ENCODE measurements around the gene RRN3.
"Not testable (repeated sequence)": the region's sequence is repeated elsewhere in the genome, so short reads cannot be mapped to it uniquely, and the experiment has no call there.

Gene RRN3

DNA sequence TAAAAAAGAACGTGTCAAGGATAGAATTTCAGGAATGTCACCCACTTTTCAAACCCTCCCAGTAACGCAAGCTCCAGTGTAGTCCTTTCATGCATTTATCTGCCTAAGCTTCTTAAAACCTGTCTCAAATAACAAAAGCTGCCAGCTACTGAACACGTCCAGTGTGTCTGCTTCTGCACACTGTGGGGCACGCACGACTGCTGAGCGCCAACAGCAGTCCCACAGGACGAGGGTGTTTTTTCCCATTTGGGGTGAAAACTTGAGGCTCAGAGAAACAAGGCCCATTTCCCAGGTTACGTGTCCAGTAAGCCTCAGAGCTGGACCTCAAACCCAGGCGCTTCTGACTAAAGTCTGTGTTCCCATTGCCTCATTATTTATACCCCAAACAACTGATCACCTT is 55.4 kb downstream of the RRN3 start:
- H3K4me3 ChIP-seq (ENCODE audit: low read length), result no peak overlapping the region
- H3K36me3 ChIP-seq (ENCODE audit: insufficient read depth, low read depth, low read length), result peaks cover 79% of the 10 kb centered on the region
- no peaks in the 10 kb centered on the region for H3K4me1 ChIP-seq (ENCODE audit: insufficient read depth, low read length)
- H3K9me3 ChIP-seq (ENCODE audit: insufficient read depth, low read depth, low read length), result no peaks in the 10 kb centered on the region
- no peak overlapping the region for H3K27ac ChIP-seq (ENCODE audit: low read length)
- no peak overlapping the region for H3K9ac ChIP-seq (ENCODE audit: low read depth, low read length)
- no peaks in the 10 kb centered on the region for H3K27me3 ChIP-seq (ENCODE audit: insufficient read depth, low read length)

DNA sequence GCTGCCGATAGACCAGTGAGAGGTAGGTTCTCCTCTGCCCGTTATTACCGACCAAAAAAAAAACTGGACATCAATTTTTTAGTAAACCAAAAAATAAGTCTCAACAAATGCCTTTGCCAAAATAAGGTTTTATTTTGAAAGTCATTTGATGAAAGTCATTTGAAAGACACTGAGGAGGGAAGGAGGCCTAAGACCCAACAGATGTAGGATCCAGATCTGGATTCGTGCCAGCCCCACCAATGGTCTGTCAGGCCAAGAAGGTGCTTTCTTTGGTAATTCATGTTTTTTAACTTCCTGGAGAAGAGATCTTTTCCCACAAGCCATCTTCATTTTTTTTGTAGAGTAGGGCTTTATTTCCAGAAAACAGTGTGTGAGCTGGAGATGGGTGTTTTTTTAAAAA is 56.3 kb downstream of the RRN3 start:
- Histone ChIP-seq H3K9me3 (ENCODE audit: insufficient read depth, low read depth, low read length) (no peaks in the 10 kb centered on the region), H3K9ac (ENCODE audit: low read depth, low read length) (no peak overlapping the region), H3K27me3 (ENCODE audit: insufficient read depth, low read length) (no peaks in the 10 kb centered on the region), H3K4me1 (ENCODE audit: insufficient read depth, low read length) (no peaks in the 10 kb centered on the region), H3K4me3 (ENCODE audit: low read length) (no peak overlapping the region), H3K27ac (ENCODE audit: low read length) (no peak overlapping the region), H3K36me3 (ENCODE audit: insufficient read depth, low read depth, low read length) (peaks cover 88% of the 10 kb centered on the region)

DNA sequence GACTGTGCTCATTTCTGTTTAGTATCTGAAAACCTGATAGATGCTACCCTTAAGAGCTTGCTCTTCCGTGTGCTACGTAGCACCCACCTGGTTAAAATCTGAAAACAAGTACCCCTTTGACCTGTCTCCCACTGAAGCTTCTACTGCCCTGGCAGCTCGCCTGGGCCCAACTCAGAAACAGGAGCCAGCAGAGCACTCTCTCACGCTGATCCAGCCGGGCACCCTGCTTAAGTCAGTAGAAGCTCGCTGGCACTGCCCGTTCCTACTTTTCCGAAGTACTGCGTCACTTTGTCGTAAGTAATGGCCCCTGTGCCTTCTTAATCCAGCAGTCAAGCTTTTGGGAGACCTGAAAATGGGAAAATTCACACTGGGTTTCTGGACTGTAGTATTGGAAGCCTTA is 57.1 kb downstream of the RRN3 start:
- no peaks in the 10 kb centered on the region for H3K9me3 ChIP-seq (ENCODE audit: insufficient read depth, low read depth, low read length)
- peaks cover 94% of the 10 kb centered on the region for H3K36me3 ChIP-seq (ENCODE audit: insufficient read depth, low read depth, low read length)
- H3K27ac ChIP-seq (ENCODE audit: low read length), result no peak overlapping the region
- no peak overlapping the region for H3K9ac ChIP-seq (ENCODE audit: low read depth, low read length)
- no peaks in the 10 kb centered on the region for H3K4me1 ChIP-seq (ENCODE audit: insufficient read depth, low read length)
- no peak overlapping the region for H3K4me3 ChIP-seq (ENCODE audit: low read length)
- H3K27me3 ChIP-seq (ENCODE audit: insufficient read depth, low read length), result no peaks in the 10 kb centered on the region

DNA sequence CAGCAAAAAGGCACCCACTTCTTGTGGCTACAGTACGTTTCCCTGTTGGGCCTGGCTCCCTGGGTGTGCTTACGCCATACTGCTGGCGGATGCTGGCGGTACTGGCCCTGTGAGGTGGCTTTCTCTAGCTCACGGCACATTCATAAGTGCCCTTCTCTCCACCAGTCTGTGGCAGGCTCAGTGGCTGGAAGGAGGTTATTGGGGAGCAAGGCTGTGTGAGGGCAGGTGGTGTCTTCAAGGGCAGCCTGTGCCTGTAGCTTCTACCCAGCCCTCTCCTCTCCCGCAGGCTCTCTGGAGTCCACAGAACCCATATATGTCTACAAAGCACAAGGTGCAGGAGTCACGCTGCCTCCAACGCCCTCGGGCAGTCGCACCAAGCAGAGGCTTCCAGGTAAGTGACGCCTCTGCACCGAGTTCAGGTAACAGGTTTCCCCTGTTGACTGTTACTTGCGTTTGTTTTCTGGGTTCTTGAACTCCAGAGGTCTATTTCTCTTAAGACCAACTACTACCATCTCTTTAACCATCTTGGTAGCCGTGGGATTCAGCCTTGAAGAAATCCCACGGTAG is 58.8 kb downstream of the RRN3 start:
- Histone ChIP-seq H3K9ac (ENCODE audit: low read depth, low read length) (no peak overlapping the region), H3K36me3 (ENCODE audit: insufficient read depth, low read depth, low read length) (peaks cover 90% of the 10 kb centered on the region), H3K9me3 (ENCODE audit: insufficient read depth, low read depth, low read length) (no peaks in the 10 kb centered on the region), H3K4me3 (ENCODE audit: low read length) (no peak overlapping the region), H3K27me3 (ENCODE audit: insufficient read depth, low read length) (no peaks in the 10 kb centered on the region), H3K4me1 (ENCODE audit: insufficient read depth, low read length) (no peaks in the 10 kb centered on the region), H3K27ac (ENCODE audit: low read length) (no peak overlapping the region)

DNA sequence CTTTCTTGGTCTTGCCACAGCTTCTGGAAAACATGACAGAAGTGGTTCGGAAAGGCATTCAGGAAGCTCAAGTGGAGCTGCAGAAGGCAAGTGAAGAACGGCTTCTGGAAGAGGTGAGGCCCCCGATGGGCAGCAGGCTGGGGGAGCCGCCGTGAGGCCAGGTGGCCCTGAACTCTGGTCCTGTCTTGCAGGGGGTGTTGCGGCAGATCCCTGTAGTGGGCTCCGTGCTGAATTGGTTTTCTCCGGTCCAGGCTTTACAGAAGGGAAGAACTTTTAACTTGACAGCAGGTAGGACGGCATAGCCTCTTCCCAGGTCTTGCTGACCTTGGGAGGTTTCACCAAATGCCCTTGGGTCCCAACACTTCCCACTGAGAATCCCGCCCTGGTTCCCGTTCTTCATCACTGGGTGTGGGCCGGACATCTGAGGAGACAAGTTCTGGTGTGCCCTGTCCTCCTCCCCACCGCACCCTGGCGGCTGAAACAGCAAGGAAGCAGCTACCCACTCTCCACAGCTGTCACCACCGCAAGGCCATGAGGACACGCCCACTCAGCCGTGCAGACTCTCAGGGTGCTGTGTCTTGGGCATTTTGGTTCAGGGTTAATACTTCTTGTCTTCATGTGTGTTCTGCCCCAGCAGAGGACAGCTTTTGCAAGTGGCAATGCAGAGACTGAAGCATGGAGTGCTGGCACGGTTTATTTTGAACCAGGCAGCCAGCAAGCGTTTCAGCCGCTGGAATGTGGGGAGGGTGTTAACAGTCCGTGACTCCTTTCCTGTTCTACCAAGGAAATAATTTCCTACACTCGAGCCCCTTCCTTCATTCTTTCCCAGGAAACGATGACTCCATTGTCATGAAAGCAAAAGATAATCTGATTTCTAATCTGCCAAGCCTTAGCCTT is 59.6 kb downstream of the RRN3 start:
- Histone ChIP-seq H3K4me1 (ENCODE audit: insufficient read depth, low read length) (no peaks in the 10 kb centered on the region), H3K36me3 (ENCODE audit: insufficient read depth, low read depth, low read length) (peaks cover 83% of the 10 kb centered on the region), H3K9ac (ENCODE audit: low read depth, low read length) (no peak overlapping the region), H3K27ac (ENCODE audit: low read length) (no peak overlapping the region), H3K27me3 (ENCODE audit: insufficient read depth, low read length) (no peaks in the 10 kb centered on the region), H3K9me3 (ENCODE audit: insufficient read depth, low read depth, low read length) (no peaks in the 10 kb centered on the region), H3K4me3 (ENCODE audit: low read length) (no peak overlapping the region)

DNA sequence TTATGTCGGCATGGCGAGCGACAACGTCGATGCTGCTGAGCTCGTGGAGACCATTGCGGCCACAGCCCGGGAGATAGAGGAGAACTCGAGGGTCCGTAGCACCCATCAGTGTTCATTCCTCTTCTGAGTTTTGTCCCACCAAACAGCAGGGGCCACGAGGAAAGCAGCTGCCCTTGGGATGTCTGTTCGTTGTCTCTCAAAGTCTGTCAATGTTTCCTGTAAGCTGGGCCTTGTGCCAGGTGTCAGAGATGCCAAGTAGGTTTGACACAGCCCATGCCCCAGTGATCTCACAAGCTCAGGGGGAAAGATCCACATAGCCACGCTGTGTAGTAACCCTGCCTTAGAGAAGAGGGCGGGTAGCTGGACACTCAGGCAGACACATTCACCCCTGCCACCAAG is 60.8 kb downstream of the RRN3 start:
- peaks cover 81% of the 10 kb centered on the region for H3K36me3 ChIP-seq (ENCODE audit: insufficient read depth, low read depth, low read length)
- H3K27ac ChIP-seq (ENCODE audit: low read length), result no peak overlapping the region
- H3K4me3 ChIP-seq (ENCODE audit: low read length), result no peak overlapping the region
- no peaks in the 10 kb centered on the region for H3K9me3 ChIP-seq (ENCODE audit: insufficient read depth, low read depth, low read length)
- H3K27me3 ChIP-seq (ENCODE audit: insufficient read depth, low read length), result no peaks in the 10 kb centered on the region
- no peaks in the 10 kb centered on the region for H3K4me1 ChIP-seq (ENCODE audit: insufficient read depth, low read length)
- no peak overlapping the region for H3K9ac ChIP-seq (ENCODE audit: low read depth, low read length)

DNA sequence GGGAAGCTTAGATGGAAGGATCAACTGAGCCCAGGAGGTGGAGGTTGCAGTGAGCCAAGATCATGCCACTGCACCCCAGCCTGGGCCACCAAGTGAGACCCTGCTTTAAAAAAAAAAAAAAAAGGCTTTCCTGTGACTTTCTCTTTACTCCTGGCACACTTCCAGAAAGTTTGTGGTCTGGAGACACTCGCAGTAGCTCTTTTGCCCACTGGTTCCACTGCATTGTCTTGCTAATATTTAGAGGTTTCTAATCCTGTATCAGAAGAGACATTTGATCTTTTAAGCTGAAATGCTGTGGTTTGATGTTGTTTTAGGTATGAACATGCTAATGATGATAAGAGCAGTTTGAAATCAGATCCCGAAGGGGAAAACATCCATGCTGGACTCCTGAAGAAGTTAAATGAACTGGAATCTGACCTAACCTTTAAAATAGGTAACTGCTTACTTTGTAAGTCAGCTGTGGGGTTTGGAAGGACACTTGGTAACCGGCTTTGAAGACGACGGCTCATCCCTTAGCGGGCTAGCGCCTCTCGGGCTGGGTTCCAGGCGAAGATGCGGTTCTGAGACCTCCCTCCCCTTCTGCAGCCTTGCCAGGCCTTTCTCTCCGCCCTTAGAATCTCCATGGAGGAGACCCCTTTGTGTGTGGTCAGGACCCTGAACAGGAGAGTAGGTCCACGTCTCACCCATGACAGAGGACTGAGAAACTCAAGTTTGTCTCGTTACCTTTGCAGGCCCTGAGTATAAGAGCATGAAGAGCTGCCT is 61.3 kb downstream of the RRN3 start:
- Histone ChIP-seq H3K27ac (ENCODE audit: low read length) (no peak overlapping the region), H3K36me3 (ENCODE audit: insufficient read depth, low read depth, low read length) (peaks cover 76% of the 10 kb centered on the region)

DNA sequence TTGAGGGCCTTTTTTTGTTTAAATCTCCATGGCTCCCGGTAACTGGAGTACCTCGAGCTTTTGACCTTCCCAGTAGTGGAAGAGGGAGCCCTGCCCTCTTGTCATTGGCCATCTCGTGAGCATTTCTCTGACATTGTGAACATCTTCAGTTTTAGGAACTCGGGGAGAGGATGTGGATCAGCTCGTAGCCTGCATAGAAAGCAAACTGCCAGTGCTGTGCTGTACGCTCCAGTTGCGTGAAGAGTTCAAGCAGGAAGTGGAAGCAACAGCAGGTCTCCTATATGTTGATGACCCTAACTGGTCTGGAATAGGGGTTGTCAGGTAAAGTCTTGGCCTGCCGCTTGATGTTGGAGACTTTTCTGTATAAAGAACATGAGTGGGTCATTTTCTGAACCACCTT is 62.5 kb downstream of the RRN3 start:
- peaks cover 65% of the 10 kb centered on the region for H3K36me3 ChIP-seq (ENCODE audit: insufficient read depth, low read depth, low read length)
- no peak overlapping the region for H3K4me3 ChIP-seq (ENCODE audit: low read length)
- H3K9me3 ChIP-seq (ENCODE audit: insufficient read depth, low read depth, low read length), result no peaks in the 10 kb centered on the region
- no peaks in the 10 kb centered on the region for H3K4me1 ChIP-seq (ENCODE audit: insufficient read depth, low read length)
- H3K27me3 ChIP-seq (ENCODE audit: insufficient read depth, low read length), result no peaks in the 10 kb centered on the region
- no peak overlapping the region for H3K27ac ChIP-seq (ENCODE audit: low read length)
- H3K9ac ChIP-seq (ENCODE audit: low read depth, low read length), result no peak overlapping the region

More for the DNA sequence above, 61.3 kb downstream of the RRN3 start:
- H3K4me1 ChIP-seq (ENCODE audit: insufficient read depth, low read length), result no peaks in the 10 kb centered on the region
- no peak overlapping the region for H3K9ac ChIP-seq (ENCODE audit: low read depth, low read length)
- no peaks in the 10 kb centered on the region for H3K9me3 ChIP-seq (ENCODE audit: insufficient read depth, low read depth, low read length)
- no peak overlapping the region for H3K4me3 ChIP-seq (ENCODE audit: low read length)
- H3K27me3 ChIP-seq (ENCODE audit: insufficient read depth, low read length), result no peaks in the 10 kb centered on the region

DNA sequence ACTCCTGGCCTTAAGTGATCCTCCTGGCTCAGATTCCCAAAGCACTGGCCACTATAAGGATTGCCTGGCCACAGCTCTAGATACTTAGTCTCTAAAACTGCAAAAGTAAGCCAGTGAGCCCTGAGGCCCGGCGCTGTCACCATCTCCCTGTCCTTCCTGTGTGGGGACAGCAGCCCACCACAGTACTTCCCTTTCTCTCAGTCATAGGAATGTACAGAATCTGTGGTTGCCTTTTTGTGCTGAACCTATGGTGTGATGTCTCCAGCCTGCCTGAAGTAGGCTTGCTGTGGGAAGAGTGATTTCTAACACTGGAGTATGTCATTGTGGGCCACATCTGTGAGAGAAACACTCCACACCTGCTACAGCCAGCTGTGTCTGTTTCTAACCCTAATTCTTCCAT is 62.9 kb downstream of the RRN3 start:
- no peak overlapping the region for H3K9ac ChIP-seq (ENCODE audit: low read depth, low read length)
- peaks cover 63% of the 10 kb centered on the region for H3K36me3 ChIP-seq (ENCODE audit: insufficient read depth, low read depth, low read length)
- no peak overlapping the region for H3K27ac ChIP-seq (ENCODE audit: low read length)
- no peaks in the 10 kb centered on the region for H3K4me1 ChIP-seq (ENCODE audit: insufficient read depth, low read length)
- H3K4me3 ChIP-seq (ENCODE audit: low read length), result no peak overlapping the region
- no peaks in the 10 kb centered on the region for H3K9me3 ChIP-seq (ENCODE audit: insufficient read depth, low read depth, low read length)
- no peaks in the 10 kb centered on the region for H3K27me3 ChIP-seq (ENCODE audit: insufficient read depth, low read length)

DNA sequence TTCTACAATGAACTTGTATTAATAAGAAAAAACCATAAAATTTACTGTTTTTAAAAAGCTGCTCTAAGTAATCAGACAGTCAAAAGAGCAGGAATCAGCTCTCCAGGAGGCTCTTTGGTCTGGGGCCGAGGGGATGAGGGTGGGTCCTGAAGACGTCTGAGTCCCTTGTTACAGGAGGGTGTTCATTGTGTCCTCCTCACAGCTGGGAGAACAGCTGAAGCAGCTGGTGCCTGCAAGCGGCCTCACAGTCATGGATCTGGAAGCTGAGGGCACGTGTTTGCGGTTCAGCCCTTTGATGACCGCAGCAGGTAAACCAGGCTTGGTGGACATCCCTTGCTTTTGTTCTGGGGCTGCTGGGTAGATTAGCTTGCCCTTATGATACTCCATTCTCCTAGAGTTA is 64.3 kb downstream of the RRN3 start:
- not testable (repeated sequence) for H3K27ac ChIP-seq (ENCODE audit: low read length); H3K4me3 ChIP-seq (ENCODE audit: low read length); H3K9me3 ChIP-seq (ENCODE audit: insufficient read depth, low read depth, low read length); H3K27me3 ChIP-seq (ENCODE audit: insufficient read depth, low read length); H3K9ac ChIP-seq (ENCODE audit: low read depth, low read length); H3K4me1 ChIP-seq (ENCODE audit: insufficient read depth, low read length)
- peaks cover 56% of the 10 kb centered on the region for H3K36me3 ChIP-seq (ENCODE audit: insufficient read depth, low read depth, low read length)

DNA sequence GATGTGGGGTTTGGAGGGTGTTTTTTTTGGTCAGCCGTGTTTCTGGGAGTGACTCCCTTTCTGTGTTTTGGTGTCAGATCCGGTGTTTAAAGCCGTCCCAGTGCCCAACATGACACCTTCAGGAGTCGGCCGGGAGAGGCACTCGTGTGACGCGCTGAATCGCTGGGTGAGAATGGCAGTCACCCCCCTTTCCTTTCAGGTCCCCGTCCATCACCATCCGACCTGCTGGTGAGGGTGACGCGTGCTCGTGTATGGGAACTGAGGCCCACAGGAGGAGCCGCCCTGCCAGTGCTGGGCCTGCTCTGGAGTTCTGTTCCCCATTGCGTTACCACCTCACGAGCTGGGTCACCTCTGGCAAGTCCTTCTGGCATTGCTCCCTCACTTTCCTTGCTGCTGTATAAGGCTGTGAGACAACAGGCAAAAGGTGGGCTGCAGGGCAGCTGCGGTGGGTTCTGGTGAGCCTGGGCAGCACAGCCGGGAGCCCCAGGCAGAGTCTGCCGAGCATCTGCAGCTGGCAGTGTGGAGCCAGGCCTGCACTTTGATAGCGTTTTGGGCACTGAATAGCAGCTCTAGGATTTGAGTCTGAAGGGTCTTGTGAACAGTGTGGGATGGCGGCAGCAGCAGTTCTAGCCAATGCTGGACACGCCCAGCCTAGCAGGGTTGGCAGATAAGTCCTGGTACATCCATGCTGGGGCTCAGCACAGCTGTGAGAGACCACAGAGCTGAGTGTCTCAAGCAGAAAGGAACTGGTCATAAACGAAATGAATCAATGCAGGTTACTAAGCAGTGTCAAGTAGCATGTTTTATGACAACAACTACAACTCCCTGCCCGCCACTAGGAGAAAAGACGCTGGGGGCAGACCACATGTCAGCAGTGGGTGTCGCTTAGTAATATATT is 65.0 kb downstream of the RRN3 start:
- H3K4me3 ChIP-seq (ENCODE audit: low read length); H3K9ac ChIP-seq (ENCODE audit: low read depth, low read length); H3K27ac ChIP-seq (ENCODE audit: low read length); H3K4me1 ChIP-seq (ENCODE audit: insufficient read depth, low read length); H3K9me3 ChIP-seq (ENCODE audit: insufficient read depth, low read depth, low read length); H3K27me3 ChIP-seq (ENCODE audit: insufficient read depth, low read length): not testable (repeated sequence)
- peaks cover 52% of the 10 kb centered on the region for H3K36me3 ChIP-seq (ENCODE audit: insufficient read depth, low read depth, low read length)

Measured in iPS-20b (cell line).